Cardiac muscle cell (in vitro differentiated cells and primary cell): ENCODE data around the gene NEUROD1. TPM values are rescaled to one million over a fixed set of nuclear protein-coding genes. Genes with fewer than 3 reads are reported as not detected.
A peak's percentile ranks its signal among the peaks of the same experiment; 100 is the strongest.
"Not testable (repeated sequence)": the region's sequence is repeated elsewhere in the genome, so short reads cannot be mapped to it uniquely, and the experiment has no call there.

ENCODE experiments used
- DNase-seq, 2 donors: peaks; one replicate each; pipeline versions ENCODE4 v3.0.0 to v3.0.0-alpha.2; 2010 to 2017; ENCODE audit warnings: low read depth in 1 of 2, low spot score in 1 of 2
- H3K27ac ChIP-seq: fragments of 200-600 bp; sonication (generic); 2 replicates; pipeline ENCODE4 v1.5.1; 2016
- H3K27me3 ChIP-seq: fragments of 200-600 bp; sonication (generic); 2 replicates; pipeline ENCODE4 v1.6.0; 2016; ENCODE audit warnings: control low read depth
- H3K36me3 ChIP-seq: fragments of 200-600 bp; sonication (generic); 2 replicates; pipeline ENCODE4 v1.5.1; 2016; ENCODE audit warnings: control low read depth
- H3K4me1 ChIP-seq: fragments of 200-600 bp; sonication (generic); 2 replicates; pipeline ENCODE4 v1.8.1; 2017; ENCODE audit warnings: low read depth, mild to moderate bottlenecking, mixed run types
- H3K4me3 ChIP-seq: fragments of 200-600 bp; sonication (generic); 2 replicates; pipeline ENCODE4 v1.5.1; 2016; ENCODE audit warnings: mild to moderate bottlenecking
- H3K9me3 ChIP-seq: fragments of 200-600 bp; sonication (generic); 2 replicates; pipeline ENCODE4 v1.5.1; 2017; ENCODE audit warnings: low read depth, mild to moderate bottlenecking, control low read depth
- polyA plus RNA-seq: library from polyadenylated mRNA; unstranded; fragments of >200 nt; fragmentation: Nextera tagmentation; extraction: Ambion mirVana; gene quantifications from 2 replicates; pipeline ENCODE4 v1.2.1, GENCODE V29; 2016
- total RNA-seq: library from RNA; depleted of rRNA; stranded (reverse); fragments of >200 nt; gene quantifications from 2 replicates; pipeline ENCODE4 v1.2.3, GENCODE V29; 2016
- TF ChIP-seq, protein P1 (sequence below): IDR thresholded peaks from 2 replicates; pipeline ENCODE4 v1.5.1; 2012; ENCODE audit warnings: low read depth, mild to moderate bottlenecking, low read length

Gene NEUROD1
- total RNA-seq (not detected in 2 replicates), polyA plus RNA-seq (not detected in 2 replicates)

DNA sequence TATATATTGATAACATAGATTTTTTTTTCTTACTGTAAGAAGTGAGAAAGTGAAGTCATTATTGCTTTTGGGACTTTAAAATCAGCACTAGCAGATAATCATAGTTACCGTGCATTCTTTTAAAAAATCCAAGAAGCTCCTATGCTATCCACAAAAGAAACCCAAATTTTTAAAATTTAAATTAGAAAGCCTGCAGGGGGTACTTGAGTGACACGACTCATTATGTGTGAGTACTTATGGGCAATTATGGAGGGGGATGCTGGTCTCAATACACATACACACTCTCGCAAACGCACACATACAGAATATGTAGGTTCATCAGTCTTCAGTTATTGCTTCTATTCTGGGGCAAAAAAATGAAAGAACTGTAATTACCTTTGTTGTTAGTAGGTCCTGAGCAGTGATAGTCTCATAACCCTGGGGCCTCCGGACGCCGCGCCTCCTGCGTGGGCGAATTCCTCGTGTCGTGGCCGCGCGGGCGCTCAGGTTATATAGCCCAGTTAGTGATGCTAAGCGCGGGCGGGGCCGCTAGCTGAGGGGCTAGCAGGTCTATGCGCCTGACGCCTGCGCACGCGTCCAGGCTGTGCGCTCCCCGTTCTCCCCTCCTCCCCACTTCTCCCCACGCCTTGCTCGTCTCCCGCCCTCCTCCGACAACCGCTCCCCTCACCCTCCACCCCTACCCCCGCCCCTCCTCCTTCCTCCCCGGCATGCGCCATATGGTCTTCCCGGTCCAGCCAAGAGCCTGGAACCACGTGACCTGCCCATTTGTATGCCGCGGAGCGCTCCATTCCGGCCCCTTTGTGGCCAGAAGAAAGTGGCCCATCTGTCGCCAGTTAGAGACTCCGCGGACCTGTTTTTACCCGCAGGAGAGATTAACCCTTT, at the start of gene NEUROD1:
TSS of gene NEUROD1 (minus strand) at position 463 of the 882 bp plus-strand sequence. CDS start 1,657 bp downstream, outside the sequence.
- DNase-seq = no peak
- H3K27me3 ChIP-seq = peaks cover 100% of the 10 kb centered on the region
- no peak within 1 kb of the TSS for H3K4me3 ChIP-seq
- H3K36me3 ChIP-seq = no peaks in the 10 kb centered on the region
- H3K9me3 ChIP-seq = no peaks in the 10 kb centered on the region
- no peak within 1 kb of the TSS for H3K27ac ChIP-seq
- TF ChIP-seq, protein P1, sequence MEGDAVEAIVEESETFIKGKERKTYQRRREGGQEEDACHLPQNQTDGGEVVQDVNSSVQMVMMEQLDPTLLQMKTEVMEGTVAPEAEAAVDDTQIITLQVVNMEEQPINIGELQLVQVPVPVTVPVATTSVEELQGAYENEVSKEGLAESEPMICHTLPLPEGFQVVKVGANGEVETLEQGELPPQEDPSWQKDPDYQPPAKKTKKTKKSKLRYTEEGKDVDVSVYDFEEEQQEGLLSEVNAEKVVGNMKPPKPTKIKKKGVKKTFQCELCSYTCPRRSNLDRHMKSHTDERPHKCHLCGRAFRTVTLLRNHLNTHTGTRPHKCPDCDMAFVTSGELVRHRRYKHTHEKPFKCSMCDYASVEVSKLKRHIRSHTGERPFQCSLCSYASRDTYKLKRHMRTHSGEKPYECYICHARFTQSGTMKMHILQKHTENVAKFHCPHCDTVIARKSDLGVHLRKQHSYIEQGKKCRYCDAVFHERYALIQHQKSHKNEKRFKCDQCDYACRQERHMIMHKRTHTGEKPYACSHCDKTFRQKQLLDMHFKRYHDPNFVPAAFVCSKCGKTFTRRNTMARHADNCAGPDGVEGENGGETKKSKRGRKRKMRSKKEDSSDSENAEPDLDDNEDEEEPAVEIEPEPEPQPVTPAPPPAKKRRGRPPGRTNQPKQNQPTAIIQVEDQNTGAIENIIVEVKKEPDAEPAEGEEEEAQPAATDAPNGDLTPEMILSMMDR = no peak
- H3K4me1 ChIP-seq = peaks cover 6% of the 10 kb centered on the region

DNA sequence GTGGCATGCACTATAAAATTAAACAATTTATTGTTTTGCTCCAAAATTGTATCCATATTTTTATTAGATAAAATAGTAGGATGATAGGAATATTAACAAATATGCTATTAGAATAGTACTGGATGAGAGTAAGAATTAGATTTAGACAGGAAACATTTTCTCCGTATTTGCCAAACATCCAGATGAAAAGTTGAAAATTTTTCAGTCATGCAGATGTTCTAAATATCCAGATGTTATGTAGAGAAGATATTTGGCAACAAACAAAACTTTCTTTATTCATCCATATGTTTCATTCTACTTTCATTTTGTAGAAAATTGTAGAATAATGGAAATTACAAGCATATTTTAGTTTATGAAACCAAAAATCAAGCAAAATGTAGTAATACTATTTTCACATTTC, 45.2 kb upstream of the NEUROD1 start:
- no peak for DNase-seq
- Histone ChIP-seq H3K4me1 (no peaks in the 10 kb centered on the region), H3K27ac (no peak overlapping the region), H3K36me3 (no peaks in the 10 kb centered on the region), H3K9me3 (no peaks in the 10 kb centered on the region), H3K27me3 (peaks cover 16% of the 10 kb centered on the region), H3K4me3 (no peak overlapping the region)
- TF ChIP-seq, protein P1 = no peak

DNA sequence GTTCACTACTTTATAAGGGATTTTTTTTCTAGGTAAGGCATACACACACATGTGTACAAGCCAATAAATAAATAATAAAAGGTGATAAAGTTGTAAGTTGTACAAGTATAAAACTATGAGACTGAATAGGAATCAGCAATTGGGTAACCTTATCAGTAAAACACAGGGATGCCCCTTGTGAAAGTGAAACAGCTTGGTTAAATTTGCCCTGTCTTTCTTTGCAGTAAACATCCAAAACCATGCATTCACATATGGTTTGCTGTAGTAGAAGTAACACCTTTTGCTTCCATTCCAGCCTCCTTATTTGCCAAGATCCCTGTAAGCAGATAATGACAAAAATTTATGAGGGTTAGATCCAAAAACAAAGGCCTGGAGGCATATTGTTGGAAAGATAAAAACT, 44.3 kb upstream of the NEUROD1 start:
- peaks cover 16% of the 10 kb centered on the region for H3K27me3 ChIP-seq

DNA sequence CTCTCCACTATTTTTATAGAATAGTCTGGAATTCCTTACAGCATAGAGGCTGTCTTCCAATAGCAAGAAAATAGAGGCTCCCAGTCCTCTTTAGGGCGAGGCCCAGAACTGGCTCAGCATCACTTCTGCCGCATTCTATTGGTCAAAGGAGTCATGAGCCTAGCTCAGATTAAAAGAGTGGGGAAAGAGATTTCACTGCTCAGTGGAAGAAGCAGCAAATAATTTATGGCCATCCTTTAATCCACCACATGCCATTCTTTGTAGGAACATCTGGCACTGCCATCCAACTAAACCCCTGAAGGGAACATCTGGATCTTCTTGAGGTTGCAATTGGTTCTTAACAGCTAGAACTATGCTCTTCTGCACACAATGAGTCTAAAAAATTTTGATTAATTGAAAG, 43.4 kb upstream of the NEUROD1 start:
- TF ChIP-seq, protein P1 = no peak
- H3K4me1 ChIP-seq = no peaks in the 10 kb centered on the region
- peaks cover 16% of the 10 kb centered on the region for H3K27me3 ChIP-seq
- no peaks in the 10 kb centered on the region for H3K9me3 ChIP-seq
- H3K4me3 ChIP-seq = no peak overlapping the region
- no peak for DNase-seq
- H3K27ac ChIP-seq = no peak overlapping the region
- H3K36me3 ChIP-seq = no peaks in the 10 kb centered on the region

More for the DNA sequence above, 44.3 kb upstream of the NEUROD1 start:
- Histone ChIP-seq H3K4me1 (no peaks in the 10 kb centered on the region), H3K36me3 (no peaks in the 10 kb centered on the region), H3K9me3 (no peaks in the 10 kb centered on the region), H3K4me3 (no peak overlapping the region), H3K27ac (no peak overlapping the region)
- DNase-seq = no peak
- TF ChIP-seq, protein P1 = no peak

DNA sequence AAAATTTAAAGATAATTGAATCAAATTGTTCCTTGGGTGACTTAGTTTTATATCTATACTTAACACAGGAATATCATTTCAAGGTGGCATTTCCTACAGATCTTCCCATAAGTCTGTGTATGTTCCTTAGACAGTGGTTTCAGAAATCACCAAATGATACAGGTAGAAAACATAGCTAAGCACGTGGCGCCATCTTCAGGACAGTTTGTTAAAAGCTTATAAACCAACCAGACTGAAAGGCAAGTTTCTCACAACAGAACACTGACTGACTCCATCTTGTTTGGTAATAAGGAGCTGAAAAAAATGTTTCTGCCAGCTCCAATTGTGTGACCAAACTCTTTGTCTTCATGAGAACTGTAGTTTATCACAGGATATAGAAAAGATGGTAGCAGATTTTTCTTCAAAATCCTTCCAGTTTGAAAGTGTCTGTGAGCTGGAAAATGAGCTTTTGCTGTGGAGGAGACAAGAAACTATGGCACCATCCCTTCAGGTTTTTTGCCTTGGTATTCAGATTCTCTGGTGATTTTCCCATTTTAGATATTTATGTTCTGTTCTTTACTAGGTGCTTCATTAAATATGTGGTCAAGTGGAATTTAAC, 34.8 kb upstream of the NEUROD1 start:
- peak; percentile 89 to 90 for DNase-seq
- Histone ChIP-seq H3K36me3 (no peaks in the 10 kb centered on the region), H3K4me1 (no peaks in the 10 kb centered on the region), H3K27me3 (peaks cover under 1% of the 10 kb centered on the region), H3K9me3 (no peaks in the 10 kb centered on the region), H3K4me3 (no peak overlapping the region), H3K27ac (no peak overlapping the region)
- TF ChIP-seq, protein P1 = peak; percentile 62

DNA sequence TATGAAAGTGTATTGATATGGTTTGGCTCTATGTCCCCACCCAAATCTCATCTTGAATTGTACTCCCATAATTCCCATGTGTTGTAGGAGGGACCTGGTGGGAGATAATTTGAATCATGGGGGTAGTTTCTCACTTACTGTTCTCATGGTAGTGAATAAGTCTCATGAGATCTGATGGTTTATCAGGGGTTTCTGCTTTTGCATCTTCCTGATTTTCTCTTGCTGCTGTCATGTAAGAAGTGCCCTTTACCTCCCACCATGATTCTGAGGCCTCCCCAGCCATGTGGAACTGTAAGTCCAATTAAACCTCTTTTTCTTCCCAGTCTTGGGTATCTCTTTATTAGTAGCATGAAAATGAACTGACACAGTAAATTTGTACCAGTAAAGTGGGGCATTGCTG, 30.7 kb upstream of the NEUROD1 start:
- not testable (repeated sequence) for H3K4me3 ChIP-seq, H3K27me3 ChIP-seq, H3K27ac ChIP-seq, H3K36me3 ChIP-seq, H3K9me3 ChIP-seq, H3K4me1 ChIP-seq, DNase-seq

DNA sequence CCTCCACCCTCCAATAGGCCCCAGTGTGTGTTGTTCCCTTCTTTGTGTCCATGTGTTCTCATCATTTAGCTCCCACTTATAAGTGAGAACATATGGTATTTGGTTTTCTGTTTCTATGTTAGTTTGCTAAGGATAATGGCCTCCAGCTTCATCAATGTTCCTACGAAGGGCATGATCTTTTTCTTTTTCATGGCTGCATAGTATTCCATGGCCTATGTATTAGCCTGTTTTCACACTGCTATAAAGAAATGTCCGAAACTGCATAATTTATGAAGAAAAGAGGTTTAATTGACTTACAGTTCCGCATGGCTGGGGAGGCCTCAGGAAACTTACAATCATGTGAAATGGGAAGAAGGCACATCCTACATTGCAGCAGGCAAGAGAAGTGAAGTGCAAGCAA, 22.2 kb upstream of the NEUROD1 start:
- not testable (repeated sequence) for H3K9me3 ChIP-seq, H3K27ac ChIP-seq

More for the DNA sequence above, 22.2 kb upstream of the NEUROD1 start:
- H3K36me3 ChIP-seq, H3K4me3 ChIP-seq, H3K27me3 ChIP-seq, DNase-seq: not testable (repeated sequence)
- peaks cover 13% of the 10 kb centered on the region for H3K4me1 ChIP-seq
